Retinal pigment epithelial cell (primary cell): ENCODE data around the gene BTRC.

Experiments
- DNase-seq: peaks from one replicate; pipeline ENCODE4 v3.0.0-alpha.2; 2010; ENCODE audit warnings: low read depth
- H3K4me3 ChIP-seq: 2 replicates; pipeline ENCODE4 v1.5.1; 2011; ENCODE audit warnings: mild to moderate bottlenecking, low read length, control low read depth, moderate library complexity
- CTCF ChIP-seq: conservative IDR thresholded peaks from 2 replicates; pipeline ENCODE4 v1.5.1; 2011; ENCODE audit warnings: low read depth, low read length, control low read depth, inconsistent platforms

The BTRC gene

GRCh38 chr10:101450277-101451080 is 96.5 kb downstream of the BTRC start:
- no peak for TF ChIP-seq CTCF
- no peak for DNase-seq

DNA sequence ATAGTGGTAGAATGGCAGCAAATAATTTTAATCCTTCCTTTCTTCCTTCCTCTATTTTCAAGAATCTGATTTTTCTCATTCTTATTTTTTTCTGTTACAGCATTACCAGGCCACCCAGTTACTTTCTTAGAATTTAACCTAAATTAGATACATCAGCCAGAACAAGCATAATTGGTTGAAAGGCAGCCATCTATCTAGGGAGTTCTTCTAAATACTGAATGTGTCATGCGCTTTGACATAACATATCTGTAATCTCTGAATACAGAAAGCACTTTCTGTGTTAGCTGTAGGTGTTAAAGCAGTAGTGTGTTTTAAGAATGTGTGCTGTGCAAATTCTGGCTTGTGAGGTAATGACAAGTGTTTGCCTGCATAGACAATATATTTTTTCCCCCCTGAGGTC is 97.3 kb downstream of the BTRC start:
- TF ChIP-seq CTCF = no peak

More at GRCh38 chr10:101450277-101451080, 96.5 kb downstream of the BTRC start:
- no peak overlapping the region for H3K4me3 ChIP-seq

DNA sequence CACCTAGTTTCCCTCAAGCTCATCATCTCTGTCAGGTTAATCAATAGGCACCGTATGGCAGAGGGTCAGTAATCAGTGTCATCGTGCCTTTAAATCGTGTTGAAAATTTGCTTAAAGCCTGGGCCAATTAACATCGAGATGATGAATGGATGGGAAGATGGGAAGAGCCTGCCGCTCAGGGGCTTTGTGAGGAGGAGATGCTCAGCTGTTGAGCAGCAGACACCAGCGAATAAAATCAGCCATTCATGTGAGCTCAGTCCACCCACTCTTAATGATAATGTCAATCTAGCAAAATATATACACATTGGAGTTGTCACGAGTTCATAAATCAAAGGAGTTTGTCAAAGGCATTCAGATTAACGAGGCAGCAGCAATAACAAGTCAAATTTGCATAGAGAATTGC is 97.7 kb downstream of the BTRC start:
- no peak for TF ChIP-seq CTCF
- no peak overlapping the region for H3K4me3 ChIP-seq
- no peak for DNase-seq

More for the DNA sequence above, 97.3 kb downstream of the BTRC start:
- DNase-seq = no peak
- no peak overlapping the region for H3K4me3 ChIP-seq

DNA sequence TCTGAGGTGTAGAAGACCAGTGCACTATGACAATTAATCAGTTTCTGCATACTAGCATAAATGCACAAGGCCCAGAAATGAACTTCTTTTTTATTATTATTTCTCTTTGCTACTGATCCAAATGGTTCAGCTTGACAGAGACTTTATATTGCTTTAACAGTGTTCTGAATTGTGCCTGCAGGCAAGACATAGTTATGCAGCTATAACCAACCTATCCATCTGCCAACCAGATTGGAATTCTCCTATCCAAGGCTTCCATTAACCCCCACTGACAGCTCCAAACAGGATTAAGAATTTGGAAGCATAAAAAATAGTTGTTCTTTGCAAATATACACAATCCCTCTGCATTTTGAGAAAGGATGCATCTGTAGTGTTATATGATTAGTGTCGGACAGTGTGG is 98.2 kb downstream of the BTRC start:
- no peak for TF ChIP-seq CTCF
- DNase-seq = no peak
- H3K4me3 ChIP-seq = no peak overlapping the region

GRCh38 chr10:101452593-101452992 is 98.6 kb downstream of the BTRC start:
- no peak overlapping the region for H3K4me3 ChIP-seq
- no peak for TF ChIP-seq CTCF
- no peak for DNase-seq

DNA sequence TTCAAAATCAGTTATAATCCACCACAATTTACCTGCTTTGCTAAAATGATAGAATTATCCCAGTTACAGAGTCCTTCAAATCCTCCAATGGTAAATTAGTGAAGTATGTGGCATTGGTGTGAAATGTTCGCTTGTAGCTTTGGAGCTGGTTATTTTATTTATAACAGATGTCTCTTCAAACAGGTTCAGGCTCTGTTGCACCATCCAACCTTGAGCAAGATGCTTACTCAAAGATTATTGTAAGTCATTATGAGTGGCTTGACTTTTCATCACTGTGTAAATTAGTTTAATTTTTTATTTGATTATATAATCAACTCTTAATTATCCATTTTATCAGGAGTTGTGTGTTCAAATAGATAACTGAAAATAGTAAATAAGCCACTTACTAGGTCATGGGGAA is 99.4 kb downstream of the BTRC start:
- no peak for DNase-seq
- H3K4me3 ChIP-seq = no peak overlapping the region
- no peak for TF ChIP-seq CTCF
